Measurements from ENCODE around the gene PLEKHG1. TPM values are rescaled to one million over a fixed set of nuclear protein-coding genes. Genes with fewer than 3 reads are reported as not detected.

The PLEKHG1 gene
- total RNA-seq, 1 experiment from 2014 or later: 92.4 TPM

DNA sequence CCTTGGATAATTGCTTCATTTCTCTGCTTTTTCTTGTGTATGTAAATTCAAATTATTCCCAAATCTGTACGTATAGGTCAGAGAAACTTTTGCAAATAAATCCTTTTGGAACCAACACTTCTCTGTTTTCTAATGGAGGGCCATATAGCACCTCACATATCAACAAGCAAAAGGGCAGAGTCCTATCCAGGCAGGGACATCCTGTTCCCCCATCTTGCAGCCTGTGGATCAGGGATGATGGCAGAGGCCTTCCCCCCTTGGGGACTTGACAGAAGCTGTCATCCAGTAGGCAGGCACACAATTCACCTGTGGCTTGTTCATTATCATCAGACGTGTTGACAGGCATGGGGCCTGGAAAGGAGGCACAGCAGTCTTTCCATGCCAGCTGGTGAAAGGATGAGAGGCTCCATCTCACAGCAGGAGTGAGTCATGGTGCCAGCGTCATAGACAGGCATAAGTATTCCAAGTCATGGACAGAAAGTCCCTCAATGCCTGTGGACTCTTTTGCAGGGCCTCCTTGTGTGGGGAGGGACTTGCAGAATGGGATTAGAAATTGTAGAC, 31.8 kb upstream of the PLEKHG1 start:
- no peak for DNase-seq
- no peak overlapping the region for H3K27ac ChIP-seq (ENCODE audit: low read length)
- H3K4me2 ChIP-seq (ENCODE audit: low read depth, low read length, poor library complexity, severe bottlenecking): no peak overlapping the region
- no peaks in the 10 kb centered on the region for H3K9me2 ChIP-seq (replicated peaks; ENCODE audit: insufficient read depth, low read length)
- H4K20me1 ChIP-seq (ENCODE audit: insufficient read depth, low read depth, low read length): no peaks in the 10 kb centered on the region
- H3K9ac ChIP-seq (ENCODE audit: low read length): no peak overlapping the region
- no peaks in the 10 kb centered on the region for H3K27me3 ChIP-seq (ENCODE audit: low read length)
- no peak overlapping the region for H3K4me3 ChIP-seq (ENCODE audit: low read length)
- no peaks in the 10 kb centered on the region for H3K79me2 ChIP-seq (ENCODE audit: low read length)
- H3K9me3 ChIP-seq (ENCODE audit: low read length): no peaks in the 10 kb centered on the region
- H2AFZ ChIP-seq (ENCODE audit: low read length): no peak overlapping the region
- peaks cover 19% of the 10 kb centered on the region for H3K4me1 ChIP-seq (ENCODE audit: low read length)
- no peaks in the 10 kb centered on the region for H3K36me3 ChIP-seq (ENCODE audit: insufficient read depth, low read length)

DNA sequence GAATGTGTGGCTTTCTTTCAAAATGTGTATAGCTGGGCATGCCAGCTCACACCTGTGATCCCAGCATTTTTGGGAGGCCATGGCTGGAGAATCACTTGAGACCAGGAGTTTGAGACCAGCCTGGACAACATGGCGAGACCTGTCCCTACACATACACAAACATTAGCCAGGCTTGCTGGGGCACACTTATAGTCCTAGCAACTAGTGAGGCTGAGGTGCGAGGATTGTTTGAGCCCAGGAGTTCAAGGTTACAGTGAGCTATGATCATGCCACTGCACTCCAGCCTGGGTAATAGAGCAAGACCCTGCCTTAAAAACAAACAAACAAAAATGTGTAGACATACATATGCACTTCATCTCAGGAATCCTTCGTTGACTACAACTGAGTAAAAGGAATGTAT, 31.1 kb upstream of the PLEKHG1 start:
- Histone ChIP-seq H4K20me1 (ENCODE audit: insufficient read depth, low read depth, low read length) (no peaks in the 10 kb centered on the region), H3K4me2 (ENCODE audit: low read depth, low read length, poor library complexity, severe bottlenecking) (no peak overlapping the region), H3K27ac (ENCODE audit: low read length) (no peak overlapping the region), H3K9ac (ENCODE audit: low read length) (no peak overlapping the region), H3K27me3 (ENCODE audit: low read length) (no peaks in the 10 kb centered on the region), H2AFZ (ENCODE audit: low read length) (no peak overlapping the region), H3K79me2 (ENCODE audit: low read length) (no peaks in the 10 kb centered on the region), H3K9me2 (replicated peaks; ENCODE audit: insufficient read depth, low read length) (no peaks in the 10 kb centered on the region), H3K4me3 (ENCODE audit: low read length) (no peak overlapping the region), H3K36me3 (ENCODE audit: insufficient read depth, low read length) (no peaks in the 10 kb centered on the region), H3K4me1 (ENCODE audit: low read length) (peaks cover 20% of the 10 kb centered on the region), H3K9me3 (ENCODE audit: low read length) (no peaks in the 10 kb centered on the region)
- DNase-seq: no peak

DNA sequence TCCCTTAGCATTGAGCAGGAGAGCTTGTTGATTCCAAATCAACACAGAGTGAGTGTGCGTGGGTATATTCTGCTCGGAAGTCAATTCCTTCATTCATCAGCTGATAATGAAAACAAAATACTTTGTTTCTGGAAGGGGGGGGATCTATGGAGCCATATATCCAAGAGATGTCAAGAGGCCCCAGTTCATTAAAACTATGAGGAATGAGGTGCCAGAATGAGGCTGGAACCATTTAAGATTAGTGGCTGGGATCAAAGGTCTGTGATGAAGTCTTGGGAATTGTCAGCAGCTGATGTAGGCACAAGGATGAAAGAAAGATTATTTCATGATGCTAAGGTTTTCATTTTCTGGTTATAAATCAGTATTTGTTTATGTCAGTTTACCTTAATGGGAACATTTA, 30.5 kb upstream of the PLEKHG1 start:
- no peak overlapping the region for H3K4me3 ChIP-seq (ENCODE audit: low read length)
- H3K4me1 ChIP-seq (ENCODE audit: low read length): peaks cover 25% of the 10 kb centered on the region
- no peaks in the 10 kb centered on the region for H3K9me2 ChIP-seq (replicated peaks; ENCODE audit: insufficient read depth, low read length)
- H3K27me3 ChIP-seq (ENCODE audit: low read length): no peaks in the 10 kb centered on the region
- no peak overlapping the region for H3K9ac ChIP-seq (ENCODE audit: low read length)
- H3K79me2 ChIP-seq (ENCODE audit: low read length): no peaks in the 10 kb centered on the region
- no peak overlapping the region for H2AFZ ChIP-seq (ENCODE audit: low read length)
- H3K27ac ChIP-seq (ENCODE audit: low read length): no peak overlapping the region
- no peaks in the 10 kb centered on the region for H3K9me3 ChIP-seq (ENCODE audit: low read length)
- no peaks in the 10 kb centered on the region for H4K20me1 ChIP-seq (ENCODE audit: insufficient read depth, low read depth, low read length)
- DNase-seq: no peak
- no peaks in the 10 kb centered on the region for H3K36me3 ChIP-seq (ENCODE audit: insufficient read depth, low read length)
- no peak overlapping the region for H3K4me2 ChIP-seq (ENCODE audit: low read depth, low read length, poor library complexity, severe bottlenecking)

DNA sequence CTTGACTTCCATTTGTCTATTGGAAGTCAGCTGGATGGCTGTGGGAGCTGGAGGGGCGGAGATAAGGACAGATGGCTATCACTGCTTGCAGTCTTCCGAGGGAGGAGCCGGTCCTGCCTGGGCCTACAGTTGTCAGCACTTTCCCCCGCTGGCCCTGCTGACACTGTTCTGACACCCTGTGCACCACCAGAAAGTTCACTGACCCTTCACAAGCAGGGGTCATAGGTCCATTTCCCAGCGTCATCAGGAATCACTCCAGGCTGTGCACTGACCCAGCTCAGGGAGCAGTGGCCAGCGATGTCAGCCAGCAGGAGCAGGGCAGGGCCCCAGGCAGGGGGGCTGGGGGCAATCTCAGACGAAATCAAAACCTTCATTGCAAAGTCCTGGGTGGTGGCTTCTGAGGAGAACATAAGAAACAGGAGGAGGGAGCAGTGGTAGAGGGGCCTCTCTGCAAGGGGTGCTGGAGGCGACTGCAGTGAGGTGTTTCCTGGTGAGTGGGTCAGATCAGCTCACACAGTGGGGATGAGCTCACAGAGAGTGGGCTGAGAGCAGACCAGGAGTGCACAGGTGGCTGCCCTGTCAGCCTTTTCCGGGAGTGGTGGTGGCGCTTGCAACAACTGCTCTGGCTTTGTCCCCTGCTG, 26.5 kb upstream of the PLEKHG1 start:
- Histone ChIP-seq H3K4me2 (ENCODE audit: low read depth, low read length, poor library complexity, severe bottlenecking) (no peak overlapping the region), H3K9me2 (replicated peaks; ENCODE audit: insufficient read depth, low read length) (no peaks in the 10 kb centered on the region), H3K4me3 (ENCODE audit: low read length) (no peak overlapping the region), H3K36me3 (ENCODE audit: insufficient read depth, low read length) (no peaks in the 10 kb centered on the region), H3K4me1 (ENCODE audit: low read length) (peaks cover 22% of the 10 kb centered on the region), H3K79me2 (ENCODE audit: low read length) (no peaks in the 10 kb centered on the region), H3K9ac (ENCODE audit: low read length) (no peak overlapping the region), H2AFZ (ENCODE audit: low read length) (no peak overlapping the region), H3K27me3 (ENCODE audit: low read length) (no peaks in the 10 kb centered on the region), H3K9me3 (ENCODE audit: low read length) (no peaks in the 10 kb centered on the region), H3K27ac (ENCODE audit: low read length) (no peak overlapping the region), H4K20me1 (ENCODE audit: insufficient read depth, low read depth, low read length) (no peaks in the 10 kb centered on the region)
- DNase-seq: no peak

DNA sequence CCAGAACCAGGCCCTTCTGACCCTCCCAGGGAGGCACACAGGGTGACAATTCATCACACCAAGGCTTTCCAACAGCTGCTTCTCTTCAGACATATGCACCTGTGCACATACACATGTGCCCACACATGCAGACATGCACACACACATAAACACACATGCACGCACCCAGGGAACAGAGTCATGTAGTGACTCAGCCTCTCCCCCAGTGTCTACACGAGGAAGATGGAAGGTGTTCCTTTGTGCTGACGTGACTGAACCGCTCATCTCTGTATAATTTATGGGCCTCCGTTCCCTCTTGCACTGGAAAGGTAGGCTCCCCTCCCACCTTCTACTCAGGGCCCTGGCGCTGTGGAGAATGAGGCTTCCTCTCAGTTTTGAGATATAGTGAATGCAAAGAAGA, 23.8 kb upstream of the PLEKHG1 start:
- Histone ChIP-seq H4K20me1 (ENCODE audit: insufficient read depth, low read depth, low read length) (no peaks in the 10 kb centered on the region), H3K9me2 (replicated peaks; ENCODE audit: insufficient read depth, low read length) (no peaks in the 10 kb centered on the region), H3K27me3 (ENCODE audit: low read length) (no peaks in the 10 kb centered on the region), H3K27ac (ENCODE audit: low read length) (no peak overlapping the region), H3K4me2 (ENCODE audit: low read depth, low read length, poor library complexity, severe bottlenecking) (no peak overlapping the region), H2AFZ (ENCODE audit: low read length) (no peak overlapping the region), H3K9me3 (ENCODE audit: low read length) (no peaks in the 10 kb centered on the region), H3K36me3 (ENCODE audit: insufficient read depth, low read length) (no peaks in the 10 kb centered on the region), H3K4me3 (ENCODE audit: low read length) (no peak overlapping the region), H3K9ac (ENCODE audit: low read length) (no peak overlapping the region), H3K4me1 (ENCODE audit: low read length) (peaks cover 38% of the 10 kb centered on the region), H3K79me2 (ENCODE audit: low read length) (no peaks in the 10 kb centered on the region)
- DNase-seq: no peak

DNA sequence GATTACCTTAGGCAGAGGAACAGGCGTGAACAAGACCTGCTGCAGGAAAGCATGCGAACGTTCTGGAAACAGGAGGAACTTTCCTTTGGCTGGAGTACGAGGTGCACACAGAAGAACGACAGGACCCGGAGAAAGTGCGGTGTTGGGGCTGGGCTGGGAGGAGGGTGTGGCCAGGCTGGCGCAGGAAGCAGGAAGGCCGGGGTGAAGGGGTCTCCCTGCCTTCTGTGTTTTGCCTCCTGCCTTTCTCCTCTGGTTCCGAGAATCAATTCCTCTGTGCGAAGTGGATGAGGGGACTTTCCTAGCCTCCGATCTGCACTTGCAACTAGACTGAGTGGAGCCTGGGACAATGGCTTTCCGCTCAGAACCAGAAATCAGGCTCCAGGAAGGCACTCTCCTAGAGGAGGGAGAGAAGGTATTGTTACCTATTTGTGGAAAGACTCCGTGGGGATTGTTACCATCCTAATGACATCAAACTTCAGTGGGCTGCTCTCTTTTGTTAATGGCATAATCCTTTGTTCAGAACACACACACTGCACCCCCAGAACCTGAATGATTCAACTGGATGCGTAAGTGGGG, 22.9 kb upstream of the PLEKHG1 start:
- DNase-seq: no peak
- no peaks in the 10 kb centered on the region for H3K36me3 ChIP-seq (ENCODE audit: insufficient read depth, low read length)

DNA sequence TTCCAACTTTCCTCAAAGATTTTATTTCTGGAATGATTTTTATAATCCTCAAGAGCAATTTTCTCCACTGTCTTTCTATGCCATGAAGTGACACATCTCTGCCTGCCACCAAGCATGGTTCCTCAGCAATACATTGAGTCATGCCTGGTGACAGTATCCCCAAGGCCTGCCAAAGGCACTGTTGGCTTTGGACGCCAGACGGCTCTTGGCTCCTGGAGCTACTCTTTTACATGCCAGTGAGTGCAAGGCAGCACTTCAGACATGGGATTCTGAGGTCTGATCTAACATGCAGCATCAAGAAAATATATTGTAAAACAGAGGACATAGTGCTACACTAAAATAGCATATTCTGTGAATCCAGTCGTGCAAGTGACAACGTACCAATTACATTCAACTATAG, 20.1 kb upstream of the PLEKHG1 start:
- no peaks in the 10 kb centered on the region for H3K9me3 ChIP-seq (ENCODE audit: low read length)
- no peak overlapping the region for H3K27ac ChIP-seq (ENCODE audit: low read length)
- H3K9me2 ChIP-seq (replicated peaks; ENCODE audit: insufficient read depth, low read length): no peaks in the 10 kb centered on the region
- H3K4me1 ChIP-seq (ENCODE audit: low read length): peaks cover 59% of the 10 kb centered on the region
- H3K4me3 ChIP-seq (ENCODE audit: low read length): no peak overlapping the region
- no peaks in the 10 kb centered on the region for H3K79me2 ChIP-seq (ENCODE audit: low read length)
- no peaks in the 10 kb centered on the region for H4K20me1 ChIP-seq (ENCODE audit: insufficient read depth, low read depth, low read length)
- H3K9ac ChIP-seq (ENCODE audit: low read length): no peak overlapping the region
- H3K4me2 ChIP-seq (ENCODE audit: low read depth, low read length, poor library complexity, severe bottlenecking): no peak overlapping the region
- no peaks in the 10 kb centered on the region for H3K36me3 ChIP-seq (ENCODE audit: insufficient read depth, low read length)
- H2AFZ ChIP-seq (ENCODE audit: low read length): no peak overlapping the region
- no peaks in the 10 kb centered on the region for H3K27me3 ChIP-seq (ENCODE audit: low read length)
- DNase-seq: no peak

More for the DNA sequence above, 22.9 kb upstream of the PLEKHG1 start:
- H4K20me1 ChIP-seq (ENCODE audit: insufficient read depth, low read depth, low read length): no peaks in the 10 kb centered on the region
- H3K9ac ChIP-seq (ENCODE audit: low read length): no peak overlapping the region
- H3K4me2 ChIP-seq (ENCODE audit: low read depth, low read length, poor library complexity, severe bottlenecking): no peak overlapping the region
- no peaks in the 10 kb centered on the region for H3K79me2 ChIP-seq (ENCODE audit: low read length)
- H3K9me2 ChIP-seq (replicated peaks; ENCODE audit: insufficient read depth, low read length): no peaks in the 10 kb centered on the region
- H3K27me3 ChIP-seq (ENCODE audit: low read length): no peaks in the 10 kb centered on the region
- H2AFZ ChIP-seq (ENCODE audit: low read length): no peak overlapping the region
- no peak overlapping the region for H3K4me3 ChIP-seq (ENCODE audit: low read length)
- H3K27ac ChIP-seq (ENCODE audit: low read length): no peak overlapping the region
- H3K9me3 ChIP-seq (ENCODE audit: low read length): no peaks in the 10 kb centered on the region
- H3K4me1 ChIP-seq (ENCODE audit: low read length): peaks cover 45% of the 10 kb centered on the region

DNA sequence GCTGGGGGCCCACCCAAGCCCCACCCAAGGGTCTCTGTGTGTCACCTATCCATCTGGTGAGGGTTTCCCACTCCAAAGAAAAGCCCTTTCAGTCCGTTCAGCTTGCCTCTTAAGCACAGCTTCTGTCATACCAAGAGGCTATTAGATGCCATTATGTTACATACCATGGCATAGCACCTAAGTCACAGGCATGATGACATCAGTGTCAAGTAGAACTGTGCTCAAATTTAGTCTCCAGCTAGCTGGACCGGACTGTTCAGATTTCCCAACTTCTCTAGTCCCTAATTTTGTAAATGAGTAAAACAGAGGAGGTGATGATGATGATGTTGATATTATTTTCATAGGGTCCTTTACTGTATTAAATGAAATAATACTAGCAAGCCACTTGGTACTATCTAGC, 19.2 kb upstream of the PLEKHG1 start:
- H3K27me3 ChIP-seq (ENCODE audit: low read length): no peaks in the 10 kb centered on the region
- no peak for DNase-seq
- H3K4me3 ChIP-seq (ENCODE audit: low read length): no peak overlapping the region
- H3K9me3 ChIP-seq (ENCODE audit: low read length): no peaks in the 10 kb centered on the region
- no peaks in the 10 kb centered on the region for H4K20me1 ChIP-seq (ENCODE audit: insufficient read depth, low read depth, low read length)
- H2AFZ ChIP-seq (ENCODE audit: low read length): peak overlapping the region; percentile 2; the same call in 1 of the 2 replicates
- H3K9ac ChIP-seq (ENCODE audit: low read length): peak overlapping the region; percentile 65; the same call in 1 of the 2 replicates
- no peaks in the 10 kb centered on the region for H3K36me3 ChIP-seq (ENCODE audit: insufficient read depth, low read length)
- no peaks in the 10 kb centered on the region for H3K79me2 ChIP-seq (ENCODE audit: low read length)
- no peaks in the 10 kb centered on the region for H3K9me2 ChIP-seq (replicated peaks; ENCODE audit: insufficient read depth, low read length)
- H3K4me2 ChIP-seq (ENCODE audit: low read depth, low read length, poor library complexity, severe bottlenecking): peak overlapping the region; percentile 62
- H3K4me1 ChIP-seq (ENCODE audit: low read length): peaks cover 56% of the 10 kb centered on the region
- peak overlapping the region; percentile 98 for H3K27ac ChIP-seq (ENCODE audit: low read length)
